ENCODE data around the gene DUSP7. TPM values are rescaled to one million over a fixed set of nuclear protein-coding genes. Genes with fewer than 3 reads are reported as not detected.

The DUSP7 gene
- total RNA-seq, 1 donor from 2014 or later = 9.5 TPM

- peaks cover 8% of the 10 kb centered on the region for H3K9me3 Mint-ChIP-seq (ENCODE audit: unreplicated experiment)
- TF ChIP-seq CTCF (IDR thresholded peaks at IDR 0.05; ENCODE audit: partially characterized antibody, unreplicated experiment) = no peak
- peaks cover 19% of the 10 kb centered on the region for H3K4me1 Mint-ChIP-seq (ENCODE audit: low read depth, unreplicated experiment)
- H3K36me3 Mint-ChIP-seq (ENCODE audit: unreplicated experiment) = no peaks in the 10 kb centered on the region
- H3K4me3 Mint-ChIP-seq (ENCODE audit: unreplicated experiment) = no peak overlapping the region
- H3K27ac Mint-ChIP-seq (ENCODE audit: unreplicated experiment) = no peak overlapping the region
- peaks cover 2% of the 10 kb centered on the region for H3K27me3 Mint-ChIP-seq (ENCODE audit: unreplicated experiment)
- DNase-seq = no peak
Measured at GRCh38 chr3:52092891-52093290, 36.5 kb upstream of the DUSP7 start.

GRCh38 chr3:52092271-52092660, 35.9 kb upstream of the DUSP7 start:
- DNase-seq = no peak
- peaks cover 25% of the 10 kb centered on the region for H3K4me1 Mint-ChIP-seq (ENCODE audit: low read depth, unreplicated experiment)
- peaks cover 2% of the 10 kb centered on the region for H3K27me3 Mint-ChIP-seq (ENCODE audit: unreplicated experiment)
- H3K27ac Mint-ChIP-seq (ENCODE audit: unreplicated experiment) = no peak overlapping the region
- TF ChIP-seq CTCF (IDR thresholded peaks at IDR 0.05; ENCODE audit: partially characterized antibody, unreplicated experiment) = no peak
- peaks cover 11% of the 10 kb centered on the region for H3K9me3 Mint-ChIP-seq (ENCODE audit: unreplicated experiment)
- no peaks in the 10 kb centered on the region for H3K36me3 Mint-ChIP-seq (ENCODE audit: unreplicated experiment)
- no peak overlapping the region for H3K4me3 Mint-ChIP-seq (ENCODE audit: unreplicated experiment)

DNA sequence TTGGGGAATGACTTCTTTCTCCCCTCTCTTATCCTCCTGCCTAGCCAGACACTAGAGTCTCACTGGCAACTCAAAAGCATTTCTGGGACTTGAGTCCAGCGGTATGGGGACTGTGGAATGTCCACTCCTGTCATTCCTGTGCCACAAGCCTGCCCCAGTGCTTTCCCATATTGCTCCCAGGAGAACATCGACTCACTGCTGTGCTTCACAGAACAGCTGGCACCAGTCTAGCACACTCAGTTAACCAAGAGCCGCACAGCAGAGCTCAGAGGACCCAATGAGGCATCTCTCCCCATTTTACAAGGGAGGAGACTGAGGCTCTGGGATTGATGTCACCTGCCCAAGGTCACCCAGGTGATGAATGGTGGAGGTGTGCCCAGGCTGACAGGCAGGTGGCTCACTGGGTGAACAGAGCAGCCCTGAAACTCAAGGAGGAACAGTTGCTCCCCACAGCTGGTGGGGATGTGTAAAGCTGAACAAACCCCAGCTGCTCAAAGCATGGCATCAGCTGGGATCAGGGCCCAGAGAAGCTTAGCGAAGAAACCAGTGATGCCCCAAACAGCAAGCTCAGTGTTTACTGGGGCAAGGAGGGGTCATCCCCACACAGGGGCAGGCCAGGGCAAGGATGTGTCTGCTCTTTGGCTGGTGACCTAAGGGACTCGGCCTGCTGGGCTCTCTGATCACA, 35.4 kb upstream of the DUSP7 start:
- Mint-ChIP-seq H3K27me3 (ENCODE audit: unreplicated experiment) (peaks cover 2% of the 10 kb centered on the region), H3K9me3 (ENCODE audit: unreplicated experiment) (peaks cover 11% of the 10 kb centered on the region), H3K27ac (ENCODE audit: unreplicated experiment) (no peak overlapping the region), H3K4me3 (ENCODE audit: unreplicated experiment) (peak overlapping the region; percentile 74), H3K4me1 (ENCODE audit: low read depth, unreplicated experiment) (peaks cover 31% of the 10 kb centered on the region), H3K36me3 (ENCODE audit: unreplicated experiment) (no peaks in the 10 kb centered on the region)
- no peak for DNase-seq
- TF ChIP-seq CTCF (IDR thresholded peaks at IDR 0.05; ENCODE audit: partially characterized antibody, unreplicated experiment) = no peak

DNA sequence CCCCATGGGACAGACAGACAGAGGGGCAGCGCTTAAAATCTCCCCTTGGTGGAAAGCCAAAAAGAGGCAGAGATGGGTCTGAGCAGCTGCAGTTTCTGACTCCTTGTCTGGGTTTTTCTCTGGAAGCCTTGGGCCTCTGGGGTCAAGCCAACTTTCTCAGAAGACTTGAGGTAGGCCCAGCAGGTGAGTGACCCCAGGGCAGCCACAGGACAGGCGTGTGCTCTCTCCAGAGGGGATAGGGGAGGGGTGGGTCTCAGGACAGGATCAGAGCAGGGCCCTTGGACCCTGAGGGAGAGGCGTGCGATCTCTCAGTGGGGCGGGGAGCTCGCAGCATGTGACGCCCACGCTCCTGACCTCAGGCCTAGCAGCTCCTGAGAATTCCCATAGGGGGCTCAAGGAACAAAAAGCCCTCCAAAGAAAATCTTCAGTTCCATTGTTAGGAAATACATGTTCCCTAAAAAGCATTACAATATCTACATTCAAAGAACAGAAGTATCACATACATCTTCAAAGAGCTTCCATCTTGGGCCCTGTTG, 34.6 kb upstream of the DUSP7 start:
- no peak for TF ChIP-seq CTCF (IDR thresholded peaks at IDR 0.05; ENCODE audit: partially characterized antibody, unreplicated experiment)
- DNase-seq = no peak
- peaks cover 11% of the 10 kb centered on the region for H3K9me3 Mint-ChIP-seq (ENCODE audit: unreplicated experiment)
- peaks cover 31% of the 10 kb centered on the region for H3K4me1 Mint-ChIP-seq (ENCODE audit: low read depth, unreplicated experiment)
- no peaks in the 10 kb centered on the region for H3K36me3 Mint-ChIP-seq (ENCODE audit: unreplicated experiment)
- H3K27me3 Mint-ChIP-seq (ENCODE audit: unreplicated experiment) = peaks cover 2% of the 10 kb centered on the region
- H3K27ac Mint-ChIP-seq (ENCODE audit: unreplicated experiment) = no peak overlapping the region
- H3K4me3 Mint-ChIP-seq (ENCODE audit: unreplicated experiment) = no peak overlapping the region

DNA sequence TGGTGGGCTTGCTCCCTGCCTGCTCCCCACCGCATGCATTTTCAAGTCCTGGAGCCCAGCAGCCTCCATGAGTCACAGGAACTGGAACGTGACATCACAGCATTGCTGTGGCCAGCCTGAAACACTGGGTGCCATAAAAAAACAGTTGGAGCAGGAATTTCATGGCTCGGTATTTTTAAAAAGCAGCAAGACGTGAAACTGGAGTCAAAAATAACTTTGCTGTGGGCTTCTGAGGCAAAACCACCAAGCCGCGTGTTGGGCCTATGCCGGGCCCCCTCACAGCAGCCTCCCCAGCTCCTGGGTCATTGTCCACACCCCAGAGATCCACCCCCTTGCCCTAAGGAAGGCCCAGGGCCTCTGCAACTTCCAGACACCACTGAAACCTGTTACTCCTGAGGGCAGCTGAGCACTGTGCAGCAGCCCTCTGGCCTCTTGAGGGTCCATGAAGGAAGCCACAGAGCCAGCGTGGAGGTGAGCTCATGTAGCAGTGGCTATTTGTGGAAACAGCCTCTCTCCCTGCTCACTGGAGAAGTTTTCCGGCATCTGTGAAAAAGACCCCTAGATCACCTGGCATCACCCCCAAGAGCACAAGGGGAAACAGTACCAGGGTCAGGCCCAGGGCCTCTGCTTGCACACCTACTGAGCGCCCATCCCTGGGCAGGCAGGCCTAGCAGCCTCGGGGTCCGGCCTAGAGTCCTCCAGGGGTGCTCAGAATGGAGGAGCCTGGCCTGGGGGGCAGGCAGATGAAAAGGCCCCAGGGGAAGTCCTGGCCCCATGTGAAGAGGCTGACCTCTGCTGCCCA, 34.0 kb upstream of the DUSP7 start:
- Mint-ChIP-seq H3K27ac (ENCODE audit: unreplicated experiment) (no peak overlapping the region), H3K36me3 (ENCODE audit: unreplicated experiment) (no peaks in the 10 kb centered on the region), H3K9me3 (ENCODE audit: unreplicated experiment) (peaks cover 11% of the 10 kb centered on the region), H3K4me3 (ENCODE audit: unreplicated experiment) (no peak overlapping the region), H3K4me1 (ENCODE audit: low read depth, unreplicated experiment) (peaks cover 31% of the 10 kb centered on the region), H3K27me3 (ENCODE audit: unreplicated experiment) (peaks cover 2% of the 10 kb centered on the region)
- DNase-seq = no peak
- TF ChIP-seq CTCF (IDR thresholded peaks at IDR 0.05; ENCODE audit: partially characterized antibody, unreplicated experiment) = no peak
